NK-92 treated with Interleukin-12 subunit alpha and Interleukin-12 subunit beta, amount 100 ng/mL, for 24 hours (cell line): Measurements from ENCODE around the gene PPM1F.

Experiments used
- DNase-seq: peaks from one replicate; lab custom pipeline; 2025; lab: John Stamatoyannopoulos, UW

PPM1F gene

DNA sequence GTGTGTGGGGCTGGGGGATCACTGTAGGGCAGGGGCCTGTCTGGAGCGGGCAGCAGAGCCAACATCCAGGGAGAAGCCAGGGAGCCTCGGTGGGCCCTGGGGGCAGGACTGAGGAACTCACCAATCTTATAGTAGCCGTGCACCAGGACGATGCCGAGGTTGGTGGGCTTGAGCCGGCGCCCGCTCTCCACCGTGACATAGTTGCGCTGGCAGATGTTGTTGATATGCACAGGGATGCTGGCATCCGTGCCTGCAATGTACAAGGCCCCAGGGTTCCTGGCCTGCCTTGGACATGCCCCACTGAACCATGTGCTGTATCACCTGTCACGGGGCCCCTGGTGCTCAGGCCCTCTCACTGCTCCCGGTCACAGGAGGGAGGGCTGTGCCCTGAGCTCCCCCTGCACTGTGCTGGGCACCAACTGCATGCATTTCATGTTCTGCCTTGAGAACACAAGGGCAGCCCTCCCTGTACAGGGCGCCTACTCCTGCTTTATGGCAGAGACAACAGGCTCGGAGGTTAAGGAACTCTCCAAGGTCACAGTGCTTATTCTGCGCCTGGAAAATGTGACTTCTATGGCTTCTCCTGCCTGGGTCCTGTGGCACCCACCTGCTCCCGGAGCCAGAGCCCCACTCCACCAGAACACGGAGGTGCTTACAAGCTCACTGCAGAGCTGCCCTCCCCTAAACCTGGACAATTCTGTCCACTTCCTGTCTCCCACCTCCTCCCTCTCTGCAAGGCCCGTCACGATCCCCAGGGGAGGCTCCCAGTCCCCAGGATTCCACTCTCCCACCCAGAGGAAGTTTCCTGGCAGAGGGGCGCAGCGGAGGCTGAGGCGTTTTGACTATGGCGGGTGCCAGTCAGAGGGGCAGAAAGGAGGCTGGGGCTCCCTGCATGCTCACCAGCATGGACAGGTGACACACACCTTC, 7.8 kb upstream of the PPM1F start:
- no peak for DNase-seq

DNA sequence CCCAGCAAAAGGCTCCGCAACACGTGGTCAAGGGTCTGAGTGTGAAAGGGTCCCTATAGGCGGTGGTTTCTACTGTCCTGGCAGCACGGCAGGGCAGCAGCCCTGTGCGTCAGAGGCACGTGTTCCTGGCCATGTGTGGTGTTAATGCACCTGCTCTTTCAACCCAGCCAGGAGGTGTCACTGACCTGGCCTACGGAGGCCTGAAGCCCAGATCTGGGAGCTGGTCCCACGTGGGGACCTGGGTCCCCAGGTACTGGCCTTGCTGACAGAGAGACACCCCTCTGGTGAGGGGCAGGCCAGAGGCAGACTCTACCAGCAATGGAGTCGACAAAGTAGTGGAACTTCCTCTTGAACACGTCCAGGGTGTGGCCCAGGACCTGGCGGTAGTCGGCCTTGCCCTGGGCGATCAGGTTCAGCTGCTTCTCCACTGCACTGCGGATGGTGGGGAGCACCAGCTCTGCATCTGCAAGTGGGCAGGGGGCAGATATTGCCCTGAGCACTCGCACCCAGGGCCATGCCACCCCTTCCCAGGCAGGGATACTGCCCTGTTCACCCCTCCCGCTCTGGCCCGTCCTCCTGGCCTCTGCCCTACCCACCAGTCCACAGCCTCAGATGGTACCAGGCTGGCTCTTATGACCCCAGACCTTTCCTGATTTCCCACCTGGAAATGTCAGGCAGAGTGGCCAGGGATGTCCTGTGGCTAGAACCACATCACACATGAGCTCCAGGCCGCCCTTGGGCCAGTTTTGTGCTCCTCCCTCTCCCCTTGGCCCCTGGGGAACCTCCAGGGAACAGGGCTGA, 6.8 kb upstream of the PPM1F start:
- no peak for DNase-seq

DNA sequence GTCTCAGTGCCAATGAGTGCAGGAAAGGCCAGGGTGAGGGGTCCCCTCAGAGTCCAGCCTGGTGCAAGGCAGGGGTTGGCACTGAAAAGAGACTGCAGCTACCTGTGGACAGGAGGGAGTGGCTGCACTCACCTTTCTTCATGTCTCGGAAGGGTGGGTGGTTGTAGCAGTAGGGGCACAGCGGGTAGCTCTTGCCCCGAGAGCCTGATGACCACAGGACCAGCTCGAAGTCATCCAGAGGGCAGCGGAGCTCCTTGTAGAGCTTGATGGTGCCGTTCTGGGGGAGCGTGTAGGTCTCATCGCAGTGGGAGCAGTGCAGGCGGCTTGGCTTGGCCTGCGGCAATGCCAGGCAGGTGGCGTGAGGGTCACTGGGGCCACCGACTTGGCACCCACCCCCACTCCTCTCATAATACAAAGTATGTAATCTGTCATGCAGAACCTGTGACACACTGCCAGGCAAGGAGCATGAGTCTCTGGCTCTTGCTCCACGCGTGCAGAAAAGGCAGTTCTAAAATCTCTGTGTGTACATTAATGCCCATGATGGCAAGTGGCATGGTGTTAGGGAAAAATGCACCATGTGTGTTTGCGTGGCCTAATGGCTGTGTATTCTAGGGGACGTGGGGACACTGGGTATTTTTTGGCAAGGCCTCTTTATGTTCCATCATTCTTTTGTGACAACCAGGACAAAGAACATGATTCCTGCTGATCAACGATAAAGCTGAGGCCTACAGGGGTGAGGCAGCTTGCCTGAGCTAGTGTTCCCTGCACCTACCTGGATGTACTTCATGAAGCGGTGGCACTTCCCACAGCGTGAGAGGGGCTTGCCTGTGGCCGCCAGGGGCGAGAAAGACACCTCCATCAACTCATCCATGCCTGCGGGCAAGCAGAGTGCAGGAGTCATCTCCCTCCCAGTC, 6.0 kb upstream of the PPM1F start:
- no peak for DNase-seq

DNA sequence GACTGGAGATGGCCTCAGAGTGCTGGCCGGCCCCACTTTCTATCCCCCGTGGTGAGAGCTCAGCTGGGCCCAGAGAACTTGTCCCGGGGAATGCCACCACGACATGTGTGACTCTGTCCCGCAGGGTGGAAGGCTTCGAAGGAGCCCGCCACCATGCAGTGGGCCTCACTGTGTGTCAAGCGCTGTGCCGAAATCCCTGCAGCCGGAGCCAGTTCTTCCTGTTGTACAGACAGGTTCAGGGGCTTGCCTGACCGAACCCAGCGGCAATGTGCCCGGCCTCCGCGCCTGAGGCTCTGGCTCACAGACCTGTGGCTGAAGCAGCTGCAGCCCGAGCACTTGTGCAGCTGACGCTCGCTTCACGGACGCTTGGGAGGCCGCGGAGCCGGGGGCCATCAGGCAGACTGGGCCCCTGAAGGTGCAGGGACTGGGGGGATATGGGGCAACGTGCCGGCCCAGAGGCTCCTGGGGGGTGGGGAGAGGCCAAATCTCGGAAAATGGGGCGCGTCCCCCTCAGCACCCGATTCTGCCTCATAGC, 650 bp downstream of the PPM1F start:
- DNase-seq, result no peak

DNA sequence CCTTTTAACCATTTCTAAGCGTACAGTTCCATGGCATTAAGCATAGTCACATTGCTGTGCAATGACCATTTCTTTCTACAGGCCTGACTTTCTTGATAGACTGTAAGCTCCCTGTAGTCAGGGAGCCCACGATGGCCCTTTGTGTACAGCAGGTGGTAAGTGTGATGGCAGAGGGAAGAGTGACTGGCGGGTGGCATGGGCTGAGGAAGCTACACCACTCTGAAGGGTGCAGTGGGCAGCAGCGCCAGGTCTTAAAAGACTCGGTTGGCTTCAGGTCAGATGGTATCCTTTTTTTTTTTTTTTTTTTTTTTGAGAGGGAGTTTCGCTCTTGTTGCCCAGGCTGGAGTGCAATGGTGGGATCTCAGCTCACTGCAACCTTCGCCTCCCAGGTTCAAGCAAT, 1.6 kb downstream of the PPM1F start:
- DNase-seq, result no peak

DNA sequence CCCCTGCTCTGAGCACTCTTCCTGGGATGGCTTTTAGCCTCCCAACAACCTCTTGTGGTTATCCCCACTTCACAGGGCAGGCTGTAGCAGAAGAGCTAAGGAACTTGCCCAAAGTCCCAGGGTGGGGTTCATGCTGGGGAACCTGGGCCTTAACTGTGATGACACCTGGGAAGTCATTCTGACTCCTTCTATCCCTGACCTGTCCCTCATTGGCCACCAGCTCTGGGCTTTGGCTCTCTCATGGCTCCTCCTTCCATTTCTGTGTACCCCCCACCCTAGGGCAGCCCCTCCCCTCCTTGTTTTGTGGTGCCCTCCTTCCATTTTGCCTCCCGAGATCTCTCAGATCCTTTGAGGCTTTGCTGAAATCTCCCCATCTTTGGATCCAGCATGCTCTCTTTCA, 2.7 kb downstream of the PPM1F start:
- no peak for DNase-seq

DNA sequence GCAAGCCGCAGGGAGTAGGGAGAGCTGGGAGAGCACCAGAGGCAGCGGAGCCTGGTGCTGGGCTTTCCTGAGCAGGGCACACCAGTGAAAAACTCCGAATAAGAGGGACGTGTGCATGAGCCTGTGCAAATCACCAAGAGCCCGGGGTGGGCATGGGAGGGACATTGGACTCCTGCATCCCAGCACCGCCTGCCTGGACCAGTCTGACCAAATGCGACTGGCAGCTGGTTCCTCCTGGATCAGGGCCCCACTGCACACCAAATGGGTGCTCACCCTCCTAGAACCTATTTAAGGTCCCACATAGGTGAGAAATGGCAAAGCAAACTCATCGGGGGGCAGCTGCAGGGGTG, 3.1 kb downstream of the PPM1F start:
- no peak for DNase-seq

DNA sequence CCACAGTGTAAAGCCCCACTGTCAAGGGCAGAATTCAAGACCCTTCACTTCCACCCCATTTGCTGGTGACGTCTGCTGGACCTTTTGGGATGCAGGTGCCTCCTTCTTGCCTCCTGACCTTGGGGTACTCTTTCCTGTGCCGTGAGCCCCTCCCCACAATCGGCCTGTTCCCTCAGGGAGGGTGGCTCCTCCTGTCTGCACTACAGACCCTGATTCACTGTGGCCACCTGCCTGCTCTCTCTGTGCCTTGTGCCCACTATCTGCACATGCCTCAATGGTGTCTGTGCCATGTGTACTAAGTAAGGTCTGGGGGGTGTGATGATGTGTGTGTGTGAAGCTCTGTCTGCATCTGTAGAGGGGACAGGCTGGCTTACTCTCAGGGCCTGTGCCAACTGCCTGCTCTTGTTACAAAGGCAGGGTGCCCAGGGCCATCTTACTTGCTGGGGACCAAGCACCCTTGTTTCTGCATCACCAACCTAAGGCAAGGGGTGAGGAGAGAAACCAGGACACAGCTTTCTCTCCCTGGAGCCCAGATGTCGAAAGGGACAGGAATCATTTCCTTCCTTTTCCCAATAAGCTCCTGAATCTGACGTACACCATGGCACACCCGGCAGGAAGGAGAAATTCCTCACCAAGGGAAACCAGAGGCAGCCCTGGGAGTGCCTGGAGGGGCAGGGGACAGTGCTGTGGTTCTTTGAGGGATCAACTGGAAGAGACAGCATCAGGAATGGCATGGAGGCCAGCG, 3.7 kb downstream of the PPM1F start:
- no peak for DNase-seq

DNA sequence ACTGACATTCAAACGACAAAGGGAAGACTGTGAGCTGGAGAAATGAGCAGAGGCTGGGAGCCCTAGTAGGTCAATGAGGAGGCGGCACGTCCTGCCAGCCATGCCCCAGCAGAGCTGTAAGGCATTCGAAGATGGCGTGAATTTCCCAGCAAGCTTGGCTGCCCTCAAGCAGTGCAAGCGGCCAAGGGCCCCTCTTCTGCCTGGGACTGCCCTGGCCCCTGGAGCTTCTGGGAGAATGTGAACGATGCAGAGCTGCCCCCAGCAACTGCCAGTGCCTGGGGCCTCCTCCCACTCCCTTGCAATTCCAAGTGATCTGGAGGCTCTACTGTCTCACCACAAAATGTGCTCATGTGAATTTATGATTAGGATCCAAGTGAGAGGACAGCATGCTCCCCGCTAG, 4.3 kb downstream of the PPM1F start:
- DNase-seq, result no peak

DNA sequence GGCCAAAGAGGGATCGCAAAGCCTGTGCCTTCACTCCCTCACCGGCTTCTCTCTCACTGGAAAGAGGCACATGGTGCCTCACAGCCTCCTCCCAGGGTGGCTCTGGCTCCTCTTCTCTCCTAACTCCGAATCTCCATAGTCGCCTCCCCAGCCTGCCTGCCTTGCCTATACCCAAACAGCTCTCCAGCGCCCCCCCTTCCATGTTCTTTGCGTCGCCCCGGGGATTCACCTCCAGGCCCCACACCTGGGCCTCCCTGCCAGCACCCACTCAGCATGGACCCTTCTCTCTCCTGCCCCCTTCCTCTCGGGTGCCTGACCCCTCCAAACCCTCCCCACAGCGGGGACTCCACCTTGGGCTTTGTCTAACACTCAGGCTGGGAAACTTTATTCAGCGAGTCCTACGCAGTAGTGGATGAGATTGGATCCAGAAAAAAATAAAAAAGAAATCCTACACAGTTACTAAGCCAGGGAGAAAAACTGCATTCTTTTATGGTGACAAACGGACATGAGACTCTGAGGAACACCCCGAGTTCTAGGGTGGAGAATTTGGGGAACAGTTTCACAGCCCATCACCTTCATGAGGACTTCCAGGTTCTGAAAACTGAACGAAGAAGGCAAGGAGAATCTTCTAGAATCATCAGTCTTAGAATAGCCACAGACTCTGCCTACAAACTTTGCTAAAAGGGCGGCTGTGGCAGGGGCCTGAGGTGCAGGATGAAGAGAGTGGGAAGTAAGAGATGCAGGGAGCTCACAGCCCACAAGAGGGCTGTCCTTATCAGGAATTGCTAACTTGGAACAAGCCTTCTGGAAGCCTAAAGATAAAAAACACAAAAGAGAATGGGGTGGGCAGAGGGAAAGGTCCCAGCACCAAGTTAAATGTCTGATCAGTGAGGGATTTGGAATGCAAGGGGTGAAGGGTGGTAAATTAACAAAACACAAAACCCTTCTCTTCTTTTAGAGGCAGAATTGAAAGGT, 5.3 kb downstream of the PPM1F start:
- no peak for DNase-seq

DNA sequence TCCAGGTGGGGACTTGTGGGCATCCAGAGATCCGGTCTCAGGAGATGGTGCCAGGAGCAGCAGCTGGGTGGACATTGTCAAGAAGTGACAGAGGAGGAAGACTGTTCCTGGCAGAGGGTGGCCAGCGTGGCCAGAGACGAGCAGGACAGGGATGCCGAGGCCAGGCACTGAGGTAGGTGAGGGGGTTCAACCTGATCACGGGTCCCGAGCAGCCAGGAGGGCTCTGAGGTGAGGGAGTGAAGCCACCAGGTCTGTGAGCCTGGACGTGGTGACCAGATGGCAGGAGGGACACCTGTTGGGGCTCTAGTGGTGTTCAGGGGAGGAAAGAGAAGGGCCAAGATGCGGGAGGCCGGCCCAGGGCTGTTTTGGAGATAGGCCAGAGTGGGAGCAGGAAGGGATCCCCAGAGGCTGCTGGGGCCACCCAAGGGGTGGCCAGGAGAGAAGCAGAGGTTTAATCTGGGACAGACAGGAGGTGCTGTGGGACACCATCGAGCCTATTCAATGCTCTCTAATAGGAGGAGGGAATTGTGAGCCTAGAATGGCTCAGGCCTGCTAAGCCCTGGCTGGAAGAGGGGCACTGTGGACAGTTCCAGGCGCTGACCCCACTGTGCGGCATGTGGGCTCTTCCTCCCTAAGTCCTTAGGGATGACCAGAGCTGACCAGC, 6.3 kb downstream of the PPM1F start:
- DNase-seq, result no peak

DNA sequence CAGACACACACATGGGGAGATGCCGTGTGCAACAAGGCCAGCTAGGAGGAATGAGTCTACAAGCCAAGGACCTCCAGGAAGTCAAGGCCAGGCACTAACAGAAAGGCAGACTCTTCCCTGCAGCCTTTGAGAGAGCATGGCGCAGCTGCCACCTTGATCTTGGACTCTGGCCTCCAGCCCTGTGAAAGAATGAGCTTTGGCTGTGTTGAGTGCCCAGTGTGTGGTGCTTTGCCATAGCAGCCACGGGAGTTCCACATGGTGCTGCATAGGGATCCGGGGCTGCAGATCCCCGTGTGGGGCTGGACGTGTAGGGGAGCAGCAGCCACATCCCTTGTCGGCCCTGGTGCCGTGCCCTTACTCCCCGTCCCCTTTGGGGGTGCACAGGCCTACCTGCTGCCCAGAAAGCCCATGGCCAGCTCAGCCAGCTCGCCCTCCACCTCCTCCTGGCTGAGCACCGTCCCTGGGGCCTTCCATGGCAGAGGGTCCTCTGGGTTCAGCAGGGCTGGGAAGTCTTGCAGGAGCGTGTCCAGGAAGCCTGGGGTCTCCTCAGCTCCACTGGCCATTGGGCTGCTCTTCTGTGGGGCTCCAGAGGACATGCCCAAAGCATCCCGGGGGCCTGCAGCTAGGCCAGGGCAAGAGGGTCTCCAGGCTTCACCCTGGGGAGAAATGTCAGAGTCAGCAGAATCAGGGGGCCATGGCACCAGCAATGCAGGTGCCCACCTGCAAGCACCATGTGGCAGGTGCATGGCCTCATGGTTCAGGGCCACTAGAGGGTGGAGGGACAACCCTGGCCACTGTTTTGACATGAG, 7.0 kb downstream of the PPM1F start:
- DNase-seq, result no peak

DNA sequence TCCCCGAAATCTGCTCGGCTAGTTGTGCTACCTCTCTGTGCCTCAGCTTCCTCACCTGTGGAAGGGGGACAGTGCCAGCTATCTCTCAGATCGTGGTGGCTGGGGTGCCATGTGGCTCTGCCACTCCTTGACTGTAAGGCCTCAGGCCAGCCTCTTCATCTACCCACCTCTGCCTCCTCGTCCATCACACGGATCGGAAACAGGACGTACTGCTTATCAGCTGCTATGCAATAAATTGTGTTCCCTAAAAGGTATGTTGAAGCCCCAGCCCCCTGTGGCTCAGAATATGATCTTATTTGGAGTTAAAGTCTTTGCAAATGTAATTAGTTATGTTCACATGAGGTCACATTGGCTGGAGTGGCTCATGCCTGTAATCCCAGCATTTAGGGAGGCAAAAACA, 7.8 kb downstream of the PPM1F start:
- DNase-seq, result no peak

DNA sequence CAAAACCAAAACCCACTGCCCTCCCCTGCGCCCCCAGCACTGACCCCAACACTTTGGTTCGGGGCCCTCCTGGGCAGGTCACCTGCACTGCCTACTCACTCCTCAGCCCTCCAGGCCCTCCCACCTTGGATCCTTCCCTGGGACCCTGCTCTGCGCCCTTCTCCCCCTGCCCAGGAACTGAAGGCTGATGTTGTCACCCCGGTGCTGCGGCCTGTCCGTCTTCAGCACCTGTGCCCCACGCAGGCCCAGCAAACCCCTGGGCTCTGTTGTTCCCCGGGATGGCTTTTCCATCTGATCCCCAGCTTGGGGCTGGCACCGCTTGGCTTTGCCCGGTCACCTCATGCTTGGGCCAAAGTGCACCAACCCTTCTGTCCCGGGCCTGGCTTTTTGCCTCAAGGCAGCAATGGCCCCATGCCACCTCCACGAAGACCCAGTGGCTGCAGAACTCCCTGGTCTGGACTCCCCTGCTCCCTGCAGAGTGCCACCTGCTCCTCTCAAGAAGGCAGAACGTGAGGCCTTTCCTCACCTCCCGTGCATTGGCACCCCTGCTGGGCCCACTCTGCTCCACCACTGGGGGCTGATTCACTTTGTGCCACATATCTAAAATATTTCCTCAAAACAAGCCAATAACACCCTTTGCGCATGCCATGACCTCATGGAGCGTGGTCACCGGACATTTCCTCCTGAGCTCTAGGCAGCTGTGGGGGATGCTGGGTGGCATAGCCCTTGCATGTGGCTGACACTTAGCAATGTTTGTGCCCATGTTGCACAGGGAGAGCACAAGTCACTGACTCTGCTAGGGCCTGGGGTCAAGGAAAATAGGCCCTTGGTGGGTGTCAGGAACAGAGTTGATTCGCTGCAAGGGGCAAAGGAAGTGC, 8.8 kb downstream of the PPM1F start:
- DNase-seq, result no peak

DNA sequence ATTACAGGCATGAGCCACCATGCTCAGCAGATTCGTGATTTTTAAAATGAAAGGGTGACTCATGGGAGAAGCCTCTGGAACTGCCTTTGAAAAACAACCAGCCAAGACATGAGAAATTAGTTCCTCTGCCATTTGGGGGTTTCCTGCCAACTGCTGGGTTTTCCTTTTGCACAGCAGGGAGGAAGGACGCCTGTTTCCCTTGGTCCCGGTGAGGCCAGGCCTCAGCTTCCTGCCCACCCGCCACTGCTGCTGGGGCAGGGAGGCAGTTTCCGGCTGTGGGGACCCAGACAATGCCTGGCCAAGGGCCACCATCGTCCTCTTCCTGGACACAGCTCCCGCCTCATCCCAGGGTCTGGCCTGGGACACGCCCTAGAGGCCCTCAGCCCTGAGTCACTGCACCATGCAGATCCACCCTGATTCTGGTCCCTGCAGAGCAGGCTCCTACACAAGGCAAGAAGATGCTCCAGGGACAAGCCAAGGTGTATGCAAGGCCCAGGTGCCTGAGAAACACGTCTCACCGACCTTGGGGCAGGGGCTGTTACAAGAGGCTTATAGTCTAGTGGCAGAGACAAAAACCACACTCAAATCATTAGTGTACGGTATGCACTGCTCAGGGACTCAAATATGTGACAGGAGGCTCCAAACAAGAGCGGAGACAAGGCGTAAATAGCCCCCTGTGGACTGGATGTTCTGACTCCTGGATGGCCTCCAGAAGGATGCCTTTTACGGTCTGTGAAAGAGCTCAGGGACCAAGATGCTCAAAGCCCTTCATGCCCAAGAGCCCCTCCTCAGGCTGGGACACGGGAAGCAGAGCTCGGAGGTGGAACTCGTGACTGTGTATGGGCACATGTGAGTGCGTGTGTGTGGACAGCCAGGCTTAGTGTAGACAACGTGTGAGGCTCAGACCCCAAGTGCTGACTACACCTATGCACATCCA, 10.0 kb downstream of the PPM1F start:
- DNase-seq, result no peak

DNA sequence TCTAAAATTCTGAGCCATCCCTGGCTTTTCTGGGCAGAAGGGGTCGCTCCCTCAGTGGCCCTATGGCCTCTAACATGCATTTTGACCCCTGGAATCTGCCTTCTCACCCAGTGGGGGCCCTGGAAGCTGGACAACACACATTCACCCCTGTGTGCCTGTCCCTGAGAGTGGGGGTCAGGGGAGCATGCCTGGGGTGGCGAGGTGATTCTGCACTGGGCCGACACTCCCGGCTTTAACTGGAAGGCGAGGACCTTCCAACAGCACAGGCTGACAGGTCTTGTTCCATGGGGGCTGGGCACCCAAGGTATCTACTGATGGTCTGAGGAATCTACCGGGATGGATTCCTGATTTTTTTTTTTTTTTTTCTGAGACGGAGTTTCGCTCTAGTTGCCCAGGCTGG, 10.7 kb downstream of the PPM1F start:
- no peak for DNase-seq

DNA sequence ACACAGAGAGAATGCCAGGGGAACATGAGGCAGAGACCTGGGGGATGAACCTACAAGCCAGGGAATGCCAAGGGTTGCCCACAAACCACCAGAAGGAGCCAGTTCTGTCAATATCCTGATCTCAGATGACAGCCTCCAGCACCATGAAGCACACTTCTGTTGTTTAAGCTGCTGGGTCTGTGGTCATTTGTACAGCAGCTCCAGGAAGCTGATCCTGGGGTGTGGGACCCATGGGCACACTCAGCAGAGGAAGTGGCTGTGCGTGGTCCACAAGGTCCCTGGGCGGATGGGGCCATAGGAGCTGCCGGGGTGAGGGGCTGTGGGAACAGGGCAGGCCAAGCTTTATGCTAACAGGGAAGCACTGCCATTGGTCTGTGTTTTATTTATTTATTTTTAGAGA, 12.1 kb downstream of the PPM1F start:
- DNase-seq, result no peak
